Tibial nerve (tissue), 4 donors: ENCODE data around the gene HOXA5. TPM values are rescaled to one million over a fixed set of nuclear protein-coding genes. Genes with fewer than 3 reads are reported as not detected.

Experiments
- DNase-seq, 2 donors: peaks; one replicate each; pipeline ENCODE4 v3.0.0-alpha.2; 2019; ENCODE audit warnings: low spot score in 2 of 2
- H3K27ac ChIP-seq, 4 donors: fragments of 200-600 bp; sonication (generic) in 3 of 4; one replicate each; pipeline ENCODE4 v1.5.1; 2017 to 2019; ENCODE audit warnings: mild to moderate bottlenecking in 1 of 4
- H3K27me3 ChIP-seq, 2 donors: fragments of 200-600 bp; sonication (generic) in 1 of 2; one replicate each; pipeline versions ENCODE4 v1.5.1 to v1.6.0; 2017 to 2019
- H3K36me3 ChIP-seq, 3 donors: fragments of 200-600 bp; sonication (generic); one replicate each; pipeline ENCODE4 v1.5.1; 2018 to 2019
- H3K4me1 ChIP-seq, 4 donors: fragments of 200-600 bp; sonication (generic) in 3 of 4; one replicate each; pipeline ENCODE4 v1.5.1; 2017 to 2019
- H3K4me3 ChIP-seq, 4 donors: fragments of 200-600 bp; sonication (generic) in 3 of 4; one replicate each; pipeline ENCODE4 v1.5.1; 2017 to 2019; ENCODE audit warnings: mild to moderate bottlenecking in 1 of 4, moderate library complexity in 1 of 4
- H3K9me3 ChIP-seq, 4 donors: fragments of 200-600 bp; sonication (generic) in 3 of 4; one replicate each; pipeline ENCODE4 v1.5.1; 2017 to 2019
- EP300 ChIP-seq, 2 donors: sonication (generic); formaldehyde crosslinking; IDR thresholded peaks; one replicate each; pipeline ENCODE4 v1.6.1; 2017; ENCODE audit warnings: antibody characterized with exemption in 2 of 2, mild to moderate bottlenecking in 1 of 2
- POLR2A ChIP-seq, 2 donors: fragments of 450-650 bp; IDR thresholded peaks; one replicate each; pipeline ENCODE4 v1.6.1; 2017; ENCODE audit warnings: antibody characterized with exemption in 2 of 2, mild to moderate bottlenecking in 2 of 2, moderate library complexity in 2 of 2
- WGBS, 2 donors: methylation state at CpG; one replicate each; pipeline ENCODE4 v1.1.5; 2018; 5-methylcytosine and 5-hydroxymethylcytosine counted together
- total RNA-seq, 4 donors: library from RNA; depleted of rRNA; stranded (reverse); fragments of >200 nt; gene quantifications; one replicate each; pipeline ENCODE4 v1.1.0, GENCODE V29; 2016
- TF ChIP-seq, protein P1 (sequence below), 5 experiments: fragments of 200-600 bp in 3 of 5; fragments of 450-650 bp in 2 of 5; sonication (generic) in 3 of 5; IDR thresholded peaks; one replicate each; pipeline ENCODE4 v1.5.1; 2016 to 2019; ENCODE audit warnings: antibody characterized with exemption in 5 of 5, mild to moderate bottlenecking in 3 of 5, moderate library complexity in 2 of 5

Gene HOXA5
- total RNA-seq, 4 donors from 2014 or later, result 12.0 to 25.9 (median 16.6) TPM

DNA sequence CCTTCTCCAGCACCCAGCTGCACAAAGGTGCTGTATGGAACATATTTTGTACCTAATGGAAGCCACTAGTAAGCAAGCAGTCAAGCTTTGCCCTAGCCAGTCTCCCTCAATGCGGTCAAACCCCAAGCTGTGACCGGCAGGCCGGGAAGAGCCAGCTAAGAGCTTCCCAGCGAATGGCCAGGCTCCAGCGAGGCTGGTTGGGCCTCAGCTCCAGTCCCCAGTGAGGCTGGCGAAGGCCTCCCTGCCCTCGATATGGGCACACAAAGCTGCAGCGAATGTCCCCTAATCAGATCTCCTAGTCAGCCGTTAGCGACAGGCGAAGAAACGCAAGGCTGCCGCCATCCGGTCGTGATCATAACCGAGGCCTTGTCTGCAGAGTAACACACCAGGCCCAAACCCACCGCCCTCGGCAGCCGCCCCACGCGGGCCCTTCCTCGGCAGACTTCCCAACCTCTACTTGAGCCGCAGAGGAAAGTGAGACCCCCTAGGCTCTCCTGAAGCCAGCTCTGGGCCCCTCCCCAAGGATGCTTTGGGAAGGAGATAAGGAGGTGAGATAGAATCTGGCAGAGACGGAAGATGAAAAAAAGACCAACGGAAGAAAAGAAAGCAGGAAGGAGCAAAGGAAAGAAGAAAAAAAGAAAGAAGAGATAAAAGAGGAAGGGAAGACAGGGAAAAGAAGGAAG is 24.9 kb upstream of the HOXA5 start:
- Histone ChIP-seq H3K9me3 (no peaks in the 10 kb centered on the region), H3K27me3 (peaks cover 0 to 99% of the 10 kb centered on the region in 2 donors), H3K4me1 (peaks cover 0 to 68% (median 10%) of the 10 kb centered on the region in 4 donors), H3K4me3 (peak overlapping the region; percentile 6 to 74 (median 18)), H3K27ac (peak overlapping the region; percentile 67 to 94 (median 88)), H3K36me3 (no peaks in the 10 kb centered on the region)
- TF ChIP-seq EP300 (IDR thresholded peaks at IDR 0.05) (peak in 1 of 2 donors; percentile 11), POLR2A (IDR thresholded peaks at IDR 0.05) (no peak)
- DNase-seq, result no peak
- 23 to 39% methylated on average over 15 to 25 of the region's 25 CpGs for WGBS, 2 donors

DNA sequence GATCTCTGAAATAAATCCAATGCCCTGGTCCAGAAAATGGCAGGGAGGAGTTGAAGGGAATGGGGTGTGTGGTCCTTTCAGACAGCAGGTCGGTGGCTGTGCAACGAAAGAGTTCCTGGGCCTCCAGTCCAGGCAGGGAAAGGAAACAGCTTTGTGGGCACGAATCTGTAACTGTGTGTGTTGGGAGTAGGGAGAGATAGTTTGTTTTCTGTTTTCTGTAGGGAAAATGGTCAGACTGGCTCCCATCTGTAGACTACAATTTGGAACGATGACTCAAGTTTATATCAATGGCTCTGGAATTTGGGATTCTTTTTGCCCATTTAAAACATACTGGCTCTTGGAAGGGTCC is 24.4 kb upstream of the HOXA5 start:
- 45 to 47% methylated on average over 4 of the region's 4 CpGs for WGBS, 2 donors
- Histone ChIP-seq H3K9me3 (no peaks in the 10 kb centered on the region), H3K4me1 (peaks cover 0 to 66% (median 10%) of the 10 kb centered on the region in 4 donors), H3K36me3 (no peaks in the 10 kb centered on the region), H3K27me3 (peaks cover 0 to 100% of the 10 kb centered on the region in 2 donors), H3K27ac (peak overlapping the region; percentile 67 to 94 (median 88)), H3K4me3 (peak overlapping the region in 2 of 4 donors; percentile 4 to 74)
- TF ChIP-seq EP300 (IDR thresholded peaks at IDR 0.05) (no peak), POLR2A (IDR thresholded peaks at IDR 0.05) (no peak)
- TF ChIP-seq, protein P1, sequence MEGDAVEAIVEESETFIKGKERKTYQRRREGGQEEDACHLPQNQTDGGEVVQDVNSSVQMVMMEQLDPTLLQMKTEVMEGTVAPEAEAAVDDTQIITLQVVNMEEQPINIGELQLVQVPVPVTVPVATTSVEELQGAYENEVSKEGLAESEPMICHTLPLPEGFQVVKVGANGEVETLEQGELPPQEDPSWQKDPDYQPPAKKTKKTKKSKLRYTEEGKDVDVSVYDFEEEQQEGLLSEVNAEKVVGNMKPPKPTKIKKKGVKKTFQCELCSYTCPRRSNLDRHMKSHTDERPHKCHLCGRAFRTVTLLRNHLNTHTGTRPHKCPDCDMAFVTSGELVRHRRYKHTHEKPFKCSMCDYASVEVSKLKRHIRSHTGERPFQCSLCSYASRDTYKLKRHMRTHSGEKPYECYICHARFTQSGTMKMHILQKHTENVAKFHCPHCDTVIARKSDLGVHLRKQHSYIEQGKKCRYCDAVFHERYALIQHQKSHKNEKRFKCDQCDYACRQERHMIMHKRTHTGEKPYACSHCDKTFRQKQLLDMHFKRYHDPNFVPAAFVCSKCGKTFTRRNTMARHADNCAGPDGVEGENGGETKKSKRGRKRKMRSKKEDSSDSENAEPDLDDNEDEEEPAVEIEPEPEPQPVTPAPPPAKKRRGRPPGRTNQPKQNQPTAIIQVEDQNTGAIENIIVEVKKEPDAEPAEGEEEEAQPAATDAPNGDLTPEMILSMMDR (IDR thresholded peaks at IDR 0.05), result no peak
- no peak for DNase-seq

DNA sequence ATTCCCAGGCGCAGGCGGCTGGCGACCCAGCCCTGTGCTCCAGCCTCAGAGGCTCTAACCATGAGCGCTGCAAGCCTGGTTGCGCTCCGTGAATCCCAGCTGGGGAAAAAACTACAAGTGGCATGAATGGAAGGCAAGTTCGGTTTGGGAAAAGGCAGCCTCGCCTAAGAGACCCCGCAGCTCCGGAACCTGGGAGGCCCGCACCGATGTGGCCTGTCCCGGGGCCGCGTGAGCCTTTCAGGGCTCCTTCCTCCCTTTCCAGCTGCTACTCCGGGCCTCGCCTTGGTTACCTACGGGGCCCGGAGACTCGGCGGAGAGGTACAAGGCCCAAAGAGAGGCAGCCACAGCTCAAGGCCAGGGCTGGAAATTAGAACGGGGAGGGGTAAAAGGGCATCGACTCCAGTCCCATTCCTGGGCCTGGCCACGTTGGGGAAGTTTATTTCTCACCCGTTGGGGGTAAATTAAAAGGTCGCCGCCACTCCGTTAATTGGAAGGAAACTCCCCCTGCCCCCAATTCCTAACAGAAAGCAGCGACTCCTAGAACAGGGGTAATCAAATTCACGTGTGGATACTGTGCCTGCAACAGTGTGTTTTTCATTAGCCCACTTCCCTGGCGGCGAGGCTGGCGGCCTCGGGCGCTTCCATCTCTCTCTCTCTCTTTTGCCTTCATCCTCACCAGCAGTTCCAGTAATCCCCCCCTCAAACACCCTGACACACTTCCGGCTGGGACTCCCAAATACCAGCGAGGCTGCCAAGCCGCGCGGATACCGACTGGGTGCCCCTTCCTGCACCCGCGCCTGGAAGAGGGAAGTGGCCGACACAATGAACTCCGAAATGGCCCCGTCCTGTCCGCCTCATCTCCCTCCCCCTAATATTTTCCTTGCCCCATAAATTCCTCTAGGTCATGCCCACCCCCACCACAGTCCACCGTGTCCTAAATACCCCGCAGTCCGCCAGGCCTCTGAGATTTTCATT is 23.3 kb upstream of the HOXA5 start:
- peaks cover 0 to 71% (median 10%) of the 10 kb centered on the region in 4 donors for H3K4me1 ChIP-seq
- H3K36me3 ChIP-seq, result no peaks in the 10 kb centered on the region
- H3K27me3 ChIP-seq, result peaks cover 0 to 95% of the 10 kb centered on the region in 2 donors
- peak overlapping the region; percentile 77 to 94 (median 88) for H3K27ac ChIP-seq
- H3K9me3 ChIP-seq, result no peaks in the 10 kb centered on the region
- DNase-seq, result no peak
- peak overlapping the region; percentile 47 to 74 (median 53) for H3K4me3 ChIP-seq
- 20 to 36% methylated on average over 48 to 50 of the region's 50 CpGs for WGBS, 2 donors
- TF ChIP-seq POLR2A (IDR thresholded peaks at IDR 0.05) (no peak), EP300 (IDR thresholded peaks at IDR 0.05) (no peak)
- TF ChIP-seq, protein P1 (IDR thresholded peaks at IDR 0.05), result no peak

DNA sequence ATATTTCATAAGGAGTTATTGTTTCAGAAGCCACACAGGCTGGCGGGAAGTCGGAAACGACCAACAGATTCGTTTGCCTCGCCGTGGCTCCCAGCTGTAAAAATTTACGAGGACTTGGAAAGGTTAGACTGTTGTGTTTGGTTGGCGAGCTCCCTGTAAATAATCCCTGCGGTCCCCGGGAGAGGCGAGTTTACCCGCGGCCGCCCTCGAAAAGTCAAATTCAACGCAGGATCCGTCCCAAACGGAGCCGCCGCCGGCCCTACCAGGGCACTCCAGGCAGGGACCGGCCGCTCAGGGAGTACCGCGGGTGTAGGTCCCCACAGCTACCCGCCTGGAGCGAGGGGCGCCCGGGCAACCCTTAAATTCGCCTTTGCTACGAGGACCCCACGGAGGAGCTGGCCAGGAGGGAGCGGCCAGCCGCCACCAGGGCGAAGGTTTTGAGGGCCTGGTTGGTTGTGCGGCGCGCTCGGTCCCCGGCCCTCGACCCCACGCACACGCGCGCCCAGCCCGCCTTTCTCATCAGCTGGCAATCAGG is 22.6 kb upstream of the HOXA5 start:
- 5 to 7% methylated on average over 36 to 44 of the region's 46 CpGs for WGBS, 2 donors
- Histone ChIP-seq H3K4me1 (peaks cover 0 to 79% (median 15%) of the 10 kb centered on the region in 4 donors), H3K36me3 (no peaks in the 10 kb centered on the region), H3K27me3 (peaks cover 0 to 95% of the 10 kb centered on the region in 2 donors), H3K27ac (peak overlapping the region; percentile 77 to 94 (median 88)), H3K9me3 (no peaks in the 10 kb centered on the region), H3K4me3 (peak overlapping the region; percentile 47 to 74 (median 53))
- TF ChIP-seq POLR2A (IDR thresholded peaks at IDR 0.05) (no peak), EP300 (IDR thresholded peaks at IDR 0.05) (no peak)
- TF ChIP-seq, protein P1 (IDR thresholded peaks at IDR 0.05), result no peak
- DNase-seq, result no peak
